KMS-11 (cell line): ENCODE data around the gene KCNC1.

Source experiments
- H2AFZ ChIP-seq: fragments of 200-600 bp; sonication (generic); 2 replicates; pipeline ENCODE4 v1.6.1; 2016; ENCODE audit warnings: antibody characterized with exemption, mixed run types, low read depth
- H3K27ac ChIP-seq: fragments of 200-600 bp; sonication (generic); 2 replicates; pipeline ENCODE4 v1.6.1; 2016; ENCODE audit warnings: mild to moderate bottlenecking, mixed run types
- H3K27me3 ChIP-seq: fragments of 200-600 bp; sonication (generic); 2 replicates; pipeline ENCODE4 v1.6.1; 2017; ENCODE audit warnings: mild to moderate bottlenecking, low read depth, mixed run types, moderate library complexity; ENCODE audit not compliant: insufficient read depth
- H3K36me3 ChIP-seq: fragments of 200-600 bp; sonication (generic); 2 replicates; pipeline ENCODE4 v1.6.1; 2017; ENCODE audit warnings: mild to moderate bottlenecking, mixed run types; ENCODE audit not compliant: insufficient read depth
- H3K4me1 ChIP-seq: fragments of 200-600 bp; sonication (generic); 2 replicates; pipeline ENCODE4 v1.6.1; 2016; ENCODE audit warnings: mild to moderate bottlenecking, low read depth, mixed run types; ENCODE audit not compliant: poor library complexity, severe bottlenecking
- H3K4me2 ChIP-seq: fragments of 200-600 bp; sonication (generic); 2 replicates; pipeline ENCODE4 v1.7.0; 2016; ENCODE audit warnings: mild to moderate bottlenecking, mixed run types
- H3K4me3 ChIP-seq: fragments of 200-600 bp; sonication (generic); IDR thresholded peaks from 2 replicates; pipeline ENCODE4 v1.6.1; 2017; ENCODE audit warnings: low read depth, low read length, mixed read lengths; ENCODE audit not compliant: insufficient read depth
- H3K79me2 ChIP-seq: fragments of 200-600 bp; sonication (generic); 2 replicates; pipeline ENCODE4 v1.6.1; 2016; ENCODE audit warnings: low read depth, mixed run types; ENCODE audit not compliant: insufficient read depth
- H3K9ac ChIP-seq: fragments of 200-600 bp; sonication (generic); 2 replicates; pipeline ENCODE4 v1.6.1; 2016; ENCODE audit warnings: mild to moderate bottlenecking, mixed run types
- H4K20me1 ChIP-seq: fragments of 200-600 bp; sonication (generic); 2 replicates; pipeline ENCODE4 v1.6.1; 2016; ENCODE audit warnings: mild to moderate bottlenecking, mixed run types; ENCODE audit not compliant: insufficient read depth
- TF ChIP-seq, protein P1 (sequence below): fragments of 200-600 bp; sonication (generic); conservative IDR thresholded peaks from 2 replicates; pipeline ENCODE4 v1.6.1; 2017; ENCODE audit warnings: low read depth, mild to moderate bottlenecking, antibody characterized with exemption, low read length, moderate library complexity, mixed read lengths

KCNC1 gene

DNA sequence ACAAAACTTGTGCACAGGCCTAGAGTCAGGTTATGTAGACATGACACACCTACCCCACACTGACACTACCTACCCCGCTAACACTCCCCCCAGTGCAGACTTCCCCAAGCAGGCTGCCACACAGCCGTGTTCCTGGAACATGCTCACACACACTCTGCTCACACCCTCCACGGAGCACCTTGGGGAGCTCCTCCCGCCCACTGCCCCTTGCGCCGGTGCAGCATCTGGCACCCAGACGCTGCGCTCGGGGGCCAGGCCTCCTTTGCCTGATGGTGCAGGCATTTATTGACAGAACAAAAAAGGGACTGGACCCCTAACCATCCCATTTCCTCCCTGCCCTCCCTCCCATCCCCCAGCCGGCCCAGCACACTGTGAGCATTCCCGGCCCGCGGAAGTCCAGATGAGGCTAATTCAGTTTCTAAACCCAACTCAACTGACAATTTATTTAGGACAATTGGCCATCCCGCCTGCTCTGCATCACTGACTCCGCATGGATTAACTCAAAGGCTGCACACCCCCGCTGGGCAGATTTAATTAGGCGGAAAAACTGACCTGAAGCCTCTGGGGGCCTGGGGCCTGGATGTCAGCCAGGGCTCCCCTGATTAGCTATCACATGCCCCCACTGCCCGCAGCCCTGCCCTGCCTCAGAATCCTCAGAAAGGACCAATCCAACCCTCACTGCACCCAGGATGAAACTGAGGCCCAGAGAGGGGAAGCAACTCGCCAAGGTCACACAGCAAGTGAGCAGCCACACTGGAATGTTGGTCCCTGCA is 30.1 kb downstream of the KCNC1 start:
- Histone ChIP-seq H2AFZ (no peak overlapping the region), H3K4me1 (no peaks in the 10 kb centered on the region), H3K79me2 (no peaks in the 10 kb centered on the region), H3K4me3 (no peak overlapping the region), H3K27ac (no peak overlapping the region), H3K4me2 (no peak overlapping the region), H3K9ac (no peak overlapping the region), H3K36me3 (no peaks in the 10 kb centered on the region), H3K27me3 (no peaks in the 10 kb centered on the region), H4K20me1 (no peaks in the 10 kb centered on the region)
- TF ChIP-seq, protein P1, sequence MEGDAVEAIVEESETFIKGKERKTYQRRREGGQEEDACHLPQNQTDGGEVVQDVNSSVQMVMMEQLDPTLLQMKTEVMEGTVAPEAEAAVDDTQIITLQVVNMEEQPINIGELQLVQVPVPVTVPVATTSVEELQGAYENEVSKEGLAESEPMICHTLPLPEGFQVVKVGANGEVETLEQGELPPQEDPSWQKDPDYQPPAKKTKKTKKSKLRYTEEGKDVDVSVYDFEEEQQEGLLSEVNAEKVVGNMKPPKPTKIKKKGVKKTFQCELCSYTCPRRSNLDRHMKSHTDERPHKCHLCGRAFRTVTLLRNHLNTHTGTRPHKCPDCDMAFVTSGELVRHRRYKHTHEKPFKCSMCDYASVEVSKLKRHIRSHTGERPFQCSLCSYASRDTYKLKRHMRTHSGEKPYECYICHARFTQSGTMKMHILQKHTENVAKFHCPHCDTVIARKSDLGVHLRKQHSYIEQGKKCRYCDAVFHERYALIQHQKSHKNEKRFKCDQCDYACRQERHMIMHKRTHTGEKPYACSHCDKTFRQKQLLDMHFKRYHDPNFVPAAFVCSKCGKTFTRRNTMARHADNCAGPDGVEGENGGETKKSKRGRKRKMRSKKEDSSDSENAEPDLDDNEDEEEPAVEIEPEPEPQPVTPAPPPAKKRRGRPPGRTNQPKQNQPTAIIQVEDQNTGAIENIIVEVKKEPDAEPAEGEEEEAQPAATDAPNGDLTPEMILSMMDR, result no peak

DNA sequence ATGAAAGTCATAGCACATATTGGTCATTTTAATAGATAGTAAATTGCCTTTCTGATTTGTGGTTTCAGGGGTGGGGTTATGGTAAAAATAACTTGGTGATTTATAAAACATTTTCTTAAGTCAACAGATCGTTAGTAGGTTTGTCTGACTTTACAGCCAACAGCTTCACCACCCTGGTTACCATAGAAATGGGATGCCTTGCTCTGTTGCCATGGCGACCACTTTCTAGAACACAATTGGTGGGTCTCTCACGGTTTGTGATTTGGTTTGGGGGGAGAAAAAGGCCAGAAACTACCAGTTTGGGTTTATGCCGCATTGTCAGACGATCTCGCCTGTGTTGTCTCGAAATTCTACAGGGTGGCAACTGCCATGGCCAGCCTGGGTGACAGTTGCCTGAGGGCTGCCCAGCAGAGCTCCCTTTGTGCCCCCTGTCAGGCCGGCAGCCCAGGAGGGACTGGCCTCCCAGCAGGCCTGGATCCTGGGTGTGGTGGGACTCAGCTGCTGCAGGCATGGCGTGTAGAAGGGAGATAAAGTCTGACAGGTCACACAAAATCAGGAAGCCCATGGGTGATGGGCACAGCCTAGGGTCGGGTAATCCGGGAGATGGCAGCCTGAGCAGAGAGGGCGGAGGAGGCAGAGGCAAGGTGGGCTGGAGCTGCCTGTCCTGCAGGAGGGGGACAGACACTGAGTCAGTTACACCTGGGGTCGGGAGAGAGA is 30.9 kb downstream of the KCNC1 start:
- H3K9ac ChIP-seq, result no peak overlapping the region
- no peaks in the 10 kb centered on the region for H3K27me3 ChIP-seq
- H4K20me1 ChIP-seq, result no peaks in the 10 kb centered on the region
- TF ChIP-seq, protein P1, result no peak
- no peak overlapping the region for H3K4me2 ChIP-seq
- H2AFZ ChIP-seq, result no peak overlapping the region
- H3K27ac ChIP-seq, result no peak overlapping the region
- H3K4me3 ChIP-seq, result no peak overlapping the region
- no peaks in the 10 kb centered on the region for H3K36me3 ChIP-seq
- no peaks in the 10 kb centered on the region for H3K4me1 ChIP-seq
- H3K79me2 ChIP-seq, result no peaks in the 10 kb centered on the region

DNA sequence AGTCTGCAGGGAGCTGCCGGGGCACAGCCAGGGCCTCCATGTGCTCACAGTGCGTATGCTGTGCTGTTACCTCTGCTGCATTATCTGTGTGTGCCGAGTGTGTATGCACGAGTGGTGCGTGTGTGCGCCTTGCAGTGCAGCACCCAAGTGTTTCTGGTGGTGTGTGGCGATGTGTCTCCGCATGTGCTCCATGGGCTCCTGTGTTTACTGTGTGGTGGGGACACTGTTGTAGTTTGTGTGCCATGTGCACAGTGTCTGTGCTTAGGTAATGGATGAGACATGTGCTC is 31.4 kb downstream of the KCNC1 start:
- Histone ChIP-seq H2AFZ (no peak overlapping the region), H4K20me1 (no peaks in the 10 kb centered on the region), H3K9ac (no peak overlapping the region), H3K36me3 (no peaks in the 10 kb centered on the region), H3K79me2 (no peaks in the 10 kb centered on the region), H3K4me3 (no peak overlapping the region), H3K27ac (no peak overlapping the region), H3K4me2 (no peak overlapping the region), H3K27me3 (no peaks in the 10 kb centered on the region), H3K4me1 (no peaks in the 10 kb centered on the region)
- TF ChIP-seq, protein P1, result no peak

DNA sequence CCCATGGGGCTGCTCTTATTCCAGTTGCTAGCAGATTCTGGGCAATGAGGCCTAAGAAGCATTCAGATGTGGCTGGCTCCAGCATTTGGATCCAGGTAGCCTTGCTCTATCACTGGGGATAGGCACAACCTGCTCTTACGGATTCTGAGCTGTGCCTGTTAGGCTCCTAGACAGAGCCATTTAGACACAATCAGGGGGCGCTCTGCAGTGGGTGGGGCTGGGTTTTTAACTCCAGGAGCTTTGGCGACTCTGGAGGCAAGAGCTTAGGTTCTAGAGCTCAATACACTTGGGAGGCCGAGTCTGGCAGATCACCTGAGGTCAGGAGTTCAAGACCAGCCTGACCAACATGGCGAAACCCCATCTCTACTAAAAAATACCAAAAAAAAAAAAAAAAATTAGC is 32.0 kb downstream of the KCNC1 start:
- Histone ChIP-seq H3K79me2 (no peaks in the 10 kb centered on the region), H3K4me2 (no peak overlapping the region), H3K36me3 (no peaks in the 10 kb centered on the region), H3K27ac (no peak overlapping the region), H3K4me1 (no peaks in the 10 kb centered on the region), H3K27me3 (no peaks in the 10 kb centered on the region), H3K9ac (no peak overlapping the region), H4K20me1 (no peaks in the 10 kb centered on the region), H2AFZ (no peak overlapping the region), H3K4me3 (no peak overlapping the region)
- TF ChIP-seq, protein P1, result no peak
